ENCODE measurements around the gene MPDZ. TPM values are rescaled to one million over a fixed set of nuclear protein-coding genes. Genes with fewer than 3 reads are reported as not detected.

The MPDZ gene
- total and polyA plus RNA-seq, 2 experiments from 2014 or later = 33.0 to 43.1 TPM

- Mint-ChIP-seq H3K27ac (no peak overlapping the region), H3K27me3 (ENCODE audit: insufficient read depth, low read depth, poor library complexity) (no peaks in the 10 kb centered on the region), H3K9me3 (no peaks in the 10 kb centered on the region), H3K36me3 (ENCODE audit: low read depth) (peaks cover 17% of the 10 kb centered on the region; the same call in 2 of the 3 replicates), H3K4me1 (peaks cover 5% of the 10 kb centered on the region; the same call in 2 of the 3 replicates), H3K4me3 (no peak overlapping the region)
- Histone ChIP-seq H3K4me2 (no peak overlapping the region), H3F3A (replicated peaks; ENCODE audit: low read depth) (no peaks in the 10 kb centered on the region), H3K27ac (ENCODE audit: low read depth) (no peak overlapping the region), H3K79me2 (replicated peaks; ENCODE audit: insufficient read depth) (no peaks in the 10 kb centered on the region), H3K27me3 (ENCODE audit: insufficient read depth) (no peaks in the 10 kb centered on the region), H4K20me1 (replicated peaks; ENCODE audit: insufficient read depth) (no peaks in the 10 kb centered on the region), H3K4me3 (no peak overlapping the region), H3K9me2 (ENCODE audit: insufficient read depth) (no peaks in the 10 kb centered on the region), H3K36me3 (ENCODE audit: insufficient read depth) (peaks cover 4% of the 10 kb centered on the region; the same call in 1 of the 2 replicates), H2AFZ (no peak overlapping the region), H3K4me1 (ENCODE audit: insufficient read depth) (no peaks in the 10 kb centered on the region)
- DNase-seq (ENCODE audit: low spot score) = no peak
- no peak for TF ChIP-seq EZH2phosphoT487 (IDR thresholded peaks at IDR 0.05; ENCODE audit: unreplicated experiment)
- TF ChIP-seq, protein P1, sequence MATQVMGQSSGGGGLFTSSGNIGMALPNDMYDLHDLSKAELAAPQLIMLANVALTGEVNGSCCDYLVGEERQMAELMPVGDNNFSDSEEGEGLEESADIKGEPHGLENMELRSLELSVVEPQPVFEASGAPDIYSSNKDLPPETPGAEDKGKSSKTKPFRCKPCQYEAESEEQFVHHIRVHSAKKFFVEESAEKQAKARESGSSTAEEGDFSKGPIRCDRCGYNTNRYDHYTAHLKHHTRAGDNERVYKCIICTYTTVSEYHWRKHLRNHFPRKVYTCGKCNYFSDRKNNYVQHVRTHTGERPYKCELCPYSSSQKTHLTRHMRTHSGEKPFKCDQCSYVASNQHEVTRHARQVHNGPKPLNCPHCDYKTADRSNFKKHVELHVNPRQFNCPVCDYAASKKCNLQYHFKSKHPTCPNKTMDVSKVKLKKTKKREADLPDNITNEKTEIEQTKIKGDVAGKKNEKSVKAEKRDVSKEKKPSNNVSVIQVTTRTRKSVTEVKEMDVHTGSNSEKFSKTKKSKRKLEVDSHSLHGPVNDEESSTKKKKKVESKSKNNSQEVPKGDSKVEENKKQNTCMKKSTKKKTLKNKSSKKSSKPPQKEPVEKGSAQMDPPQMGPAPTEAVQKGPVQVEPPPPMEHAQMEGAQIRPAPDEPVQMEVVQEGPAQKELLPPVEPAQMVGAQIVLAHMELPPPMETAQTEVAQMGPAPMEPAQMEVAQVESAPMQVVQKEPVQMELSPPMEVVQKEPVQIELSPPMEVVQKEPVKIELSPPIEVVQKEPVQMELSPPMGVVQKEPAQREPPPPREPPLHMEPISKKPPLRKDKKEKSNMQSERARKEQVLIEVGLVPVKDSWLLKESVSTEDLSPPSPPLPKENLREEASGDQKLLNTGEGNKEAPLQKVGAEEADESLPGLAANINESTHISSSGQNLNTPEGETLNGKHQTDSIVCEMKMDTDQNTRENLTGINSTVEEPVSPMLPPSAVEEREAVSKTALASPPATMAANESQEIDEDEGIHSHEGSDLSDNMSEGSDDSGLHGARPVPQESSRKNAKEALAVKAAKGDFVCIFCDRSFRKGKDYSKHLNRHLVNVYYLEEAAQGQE (IDR thresholded peaks at IDR 0.05; ENCODE audit: unreplicated experiment) = no peak
- TF ChIP-seq CREB1 (CRISPR knock-in tag; IDR thresholded peaks at IDR 0.05; ENCODE audit: low read depth) = no peak
- no peak for TF ChIP-seq EZH2 (IDR thresholded peaks at IDR 0.05; ENCODE audit: low read depth, unreplicated experiment)
- no peak for TF ChIP-seq CTCF (conservative IDR thresholded peaks at IDR 0.05; ENCODE audit: low read depth in 2 of 2)
- no peak for TF ChIP-seq STAT1 (IDR thresholded peaks at IDR 0.05; ENCODE audit: unreplicated experiment)
- TF ChIP-seq ZNF462 (CRISPR knock-in tag; IDR thresholded peaks at IDR 0.05) = no peak
- TF ChIP-seq ZNF331 (CRISPR knock-in tag; IDR thresholded peaks at IDR 0.05; ENCODE audit: low read depth) = no peak
- TF ChIP-seq POLR2AphosphoS5 (IDR thresholded peaks at IDR 0.05; ENCODE audit: low read depth) = no peak
- TF ChIP-seq ETS1 (IDR thresholded peaks at IDR 0.05) = no peak
- TF ChIP-seq NANOG (IDR thresholded peaks at IDR 0.05; ENCODE audit: borderline replicate concordance) = no peak
- TF ChIP-seq ZNF114 (CRISPR knock-in tag; IDR thresholded peaks at IDR 0.05) = no peak
- no peak for TF ChIP-seq JUNB (IDR thresholded peaks at IDR 0.05; ENCODE audit: unreplicated experiment)
- ATAC-seq = no peak
Measured at GRCh38 chr9:13213998-13214397, 65.5 kb downstream of the MPDZ start.

Data from GM23338 (cell line).